ENCODE results near the gene PGR. TPM values are rescaled to one million over a fixed set of nuclear protein-coding genes. Genes with fewer than 3 reads are reported as not detected.

PGR gene
- total RNA-seq, 1 donor from 2014 or later, result not detected

- TF ChIP-seq CTCF (conservative IDR thresholded peaks at IDR 0.05; ENCODE audit: low read depth, low read length), result no peak
- no peak overlapping the region for H3K4me3 ChIP-seq (ENCODE audit: low read depth, low read length)
These were observed 79.8 kb downstream of the PGR start for GRCh38 chr11:101049813-101050212.

GRCh38 chr11:101049123-101049522 lies 80.5 kb downstream of the PGR start:
- TF ChIP-seq CTCF (conservative IDR thresholded peaks at IDR 0.05; ENCODE audit: low read depth, low read length), result no peak
- DNase-seq (ENCODE audit: low read depth), result no peak
- H3K4me3 ChIP-seq (ENCODE audit: low read depth, low read length), result no peak overlapping the region

More at GRCh38 chr11:101049813-101050212, 79.8 kb downstream of the PGR start:
- DNase-seq (ENCODE audit: low read depth), result no peak

- no peak overlapping the region for H3K4me3 ChIP-seq (ENCODE audit: low read depth, low read length)
- DNase-seq (ENCODE audit: low read depth), result no peak
- no peak for TF ChIP-seq CTCF (conservative IDR thresholded peaks at IDR 0.05; ENCODE audit: low read depth, low read length)
These were observed 81.1 kb downstream of the PGR start for GRCh38 chr11:101048479-101048878.

GRCh38 chr11:101046947-101047346 lies 82.7 kb downstream of the PGR start:
- no peak for TF ChIP-seq CTCF (conservative IDR thresholded peaks at IDR 0.05; ENCODE audit: low read depth, low read length)
- H3K4me3 ChIP-seq (ENCODE audit: low read depth, low read length), result no peak overlapping the region
- no peak for DNase-seq (ENCODE audit: low read depth)

GRCh38 chr11:101045415-101045814 lies 84.2 kb downstream of the PGR start:
- TF ChIP-seq CTCF (conservative IDR thresholded peaks at IDR 0.05; ENCODE audit: low read depth, low read length), result no peak

GRCh38 chr11:101043940-101044339 lies 85.7 kb downstream of the PGR start:
- H3K4me3 ChIP-seq (ENCODE audit: low read depth, low read length), result no peak overlapping the region
- no peak for DNase-seq (ENCODE audit: low read depth)
- TF ChIP-seq CTCF (conservative IDR thresholded peaks at IDR 0.05; ENCODE audit: low read depth, low read length), result no peak

More at GRCh38 chr11:101045415-101045814, 84.2 kb downstream of the PGR start:
- DNase-seq (ENCODE audit: low read depth), result no peak
- H3K4me3 ChIP-seq (ENCODE audit: low read depth, low read length), result no peak overlapping the region

- no peak overlapping the region for H3K4me3 ChIP-seq (ENCODE audit: low read depth, low read length)
- no peak for DNase-seq (ENCODE audit: low read depth)
- TF ChIP-seq CTCF (conservative IDR thresholded peaks at IDR 0.05; ENCODE audit: low read depth, low read length), result no peak
These were observed 93.7 kb downstream of the PGR start for GRCh38 chr11:101035872-101036271.
